Measurements from ENCODE around the gene MBD6.

GRCh38 chr12:57488402-57489156, 34.0 kb upstream of the MBD6 start:
- no peak for TF ChIP-seq POLR2AphosphoS5 (IDR thresholded peaks at IDR 0.05; ENCODE audit: low read depth)
- TF ChIP-seq, protein P1, sequence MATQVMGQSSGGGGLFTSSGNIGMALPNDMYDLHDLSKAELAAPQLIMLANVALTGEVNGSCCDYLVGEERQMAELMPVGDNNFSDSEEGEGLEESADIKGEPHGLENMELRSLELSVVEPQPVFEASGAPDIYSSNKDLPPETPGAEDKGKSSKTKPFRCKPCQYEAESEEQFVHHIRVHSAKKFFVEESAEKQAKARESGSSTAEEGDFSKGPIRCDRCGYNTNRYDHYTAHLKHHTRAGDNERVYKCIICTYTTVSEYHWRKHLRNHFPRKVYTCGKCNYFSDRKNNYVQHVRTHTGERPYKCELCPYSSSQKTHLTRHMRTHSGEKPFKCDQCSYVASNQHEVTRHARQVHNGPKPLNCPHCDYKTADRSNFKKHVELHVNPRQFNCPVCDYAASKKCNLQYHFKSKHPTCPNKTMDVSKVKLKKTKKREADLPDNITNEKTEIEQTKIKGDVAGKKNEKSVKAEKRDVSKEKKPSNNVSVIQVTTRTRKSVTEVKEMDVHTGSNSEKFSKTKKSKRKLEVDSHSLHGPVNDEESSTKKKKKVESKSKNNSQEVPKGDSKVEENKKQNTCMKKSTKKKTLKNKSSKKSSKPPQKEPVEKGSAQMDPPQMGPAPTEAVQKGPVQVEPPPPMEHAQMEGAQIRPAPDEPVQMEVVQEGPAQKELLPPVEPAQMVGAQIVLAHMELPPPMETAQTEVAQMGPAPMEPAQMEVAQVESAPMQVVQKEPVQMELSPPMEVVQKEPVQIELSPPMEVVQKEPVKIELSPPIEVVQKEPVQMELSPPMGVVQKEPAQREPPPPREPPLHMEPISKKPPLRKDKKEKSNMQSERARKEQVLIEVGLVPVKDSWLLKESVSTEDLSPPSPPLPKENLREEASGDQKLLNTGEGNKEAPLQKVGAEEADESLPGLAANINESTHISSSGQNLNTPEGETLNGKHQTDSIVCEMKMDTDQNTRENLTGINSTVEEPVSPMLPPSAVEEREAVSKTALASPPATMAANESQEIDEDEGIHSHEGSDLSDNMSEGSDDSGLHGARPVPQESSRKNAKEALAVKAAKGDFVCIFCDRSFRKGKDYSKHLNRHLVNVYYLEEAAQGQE (IDR thresholded peaks at IDR 0.05; ENCODE audit: insufficient replicate concordance, low read depth) = no peak
- TF ChIP-seq, protein P2, sequence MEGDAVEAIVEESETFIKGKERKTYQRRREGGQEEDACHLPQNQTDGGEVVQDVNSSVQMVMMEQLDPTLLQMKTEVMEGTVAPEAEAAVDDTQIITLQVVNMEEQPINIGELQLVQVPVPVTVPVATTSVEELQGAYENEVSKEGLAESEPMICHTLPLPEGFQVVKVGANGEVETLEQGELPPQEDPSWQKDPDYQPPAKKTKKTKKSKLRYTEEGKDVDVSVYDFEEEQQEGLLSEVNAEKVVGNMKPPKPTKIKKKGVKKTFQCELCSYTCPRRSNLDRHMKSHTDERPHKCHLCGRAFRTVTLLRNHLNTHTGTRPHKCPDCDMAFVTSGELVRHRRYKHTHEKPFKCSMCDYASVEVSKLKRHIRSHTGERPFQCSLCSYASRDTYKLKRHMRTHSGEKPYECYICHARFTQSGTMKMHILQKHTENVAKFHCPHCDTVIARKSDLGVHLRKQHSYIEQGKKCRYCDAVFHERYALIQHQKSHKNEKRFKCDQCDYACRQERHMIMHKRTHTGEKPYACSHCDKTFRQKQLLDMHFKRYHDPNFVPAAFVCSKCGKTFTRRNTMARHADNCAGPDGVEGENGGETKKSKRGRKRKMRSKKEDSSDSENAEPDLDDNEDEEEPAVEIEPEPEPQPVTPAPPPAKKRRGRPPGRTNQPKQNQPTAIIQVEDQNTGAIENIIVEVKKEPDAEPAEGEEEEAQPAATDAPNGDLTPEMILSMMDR (IDR thresholded peaks at IDR 0.05; ENCODE audit: insufficient read depth, low read length) = no peak

All from HL-60 (cell line).